HL-60 (cell line): ENCODE results near the gene HES4.

Experiments
- DNase-seq, 2 experiments: peaks; one replicate each; pipeline ENCODE4 v3.0.0-alpha.2; 2010 to 2020; ENCODE audit warnings: low read depth in 1 of 2, low spot score in 1 of 2
- H3K27ac ChIP-seq: fragments of 250-450 bp; sonication (Bioruptor Pico); replicated peaks from 2 replicates; pipeline ENCODE4 v1.5.1; 2020; ENCODE audit warnings: mild to moderate bottlenecking, moderate library complexity
- H3K27me3 ChIP-seq: fragments of 250-450 bp; sonication (Bioruptor Pico); 2 replicates; pipeline ENCODE4 v1.5.1; 2021; ENCODE audit warnings: mild to moderate bottlenecking, moderate library complexity; ENCODE audit not compliant: insufficient read depth, poor library complexity, severe bottlenecking
- H3K4me3 ChIP-seq: replicated peaks from 2 replicates; pipeline ENCODE4 v1.5.1; 2011; ENCODE audit warnings: mild to moderate bottlenecking, control low read depth, low read length; ENCODE audit not compliant: insufficient read depth
- GABPA ChIP-seq: IDR thresholded peaks from 2 replicates; pipeline ENCODE4 v1.6.1; 2012; ENCODE audit warnings: low read depth
- POLR2AphosphoS5 ChIP-seq: IDR thresholded peaks from 2 replicates; pipeline ENCODE4 v1.6.1; 2012; ENCODE audit warnings: low read depth
- SPI1 ChIP-seq: IDR thresholded peaks from 2 replicates; pipeline ENCODE4 v1.6.1; 2012; ENCODE audit warnings: low read depth, mild to moderate bottlenecking, borderline replicate concordance
- TF ChIP-seq, protein P1 (sequence below): IDR thresholded peaks from one replicate; pipeline ENCODE4 v1.5.1; 2011; ENCODE audit warnings: low read length, control low read depth, inconsistent platforms; ENCODE audit not compliant: insufficient read depth
- TF ChIP-seq, protein P2 (sequence below): IDR thresholded peaks from 2 replicates; pipeline ENCODE4 v1.6.1; 2012; ENCODE audit warnings: low read depth; ENCODE audit not compliant: insufficient replicate concordance

HES4 gene

DNA sequence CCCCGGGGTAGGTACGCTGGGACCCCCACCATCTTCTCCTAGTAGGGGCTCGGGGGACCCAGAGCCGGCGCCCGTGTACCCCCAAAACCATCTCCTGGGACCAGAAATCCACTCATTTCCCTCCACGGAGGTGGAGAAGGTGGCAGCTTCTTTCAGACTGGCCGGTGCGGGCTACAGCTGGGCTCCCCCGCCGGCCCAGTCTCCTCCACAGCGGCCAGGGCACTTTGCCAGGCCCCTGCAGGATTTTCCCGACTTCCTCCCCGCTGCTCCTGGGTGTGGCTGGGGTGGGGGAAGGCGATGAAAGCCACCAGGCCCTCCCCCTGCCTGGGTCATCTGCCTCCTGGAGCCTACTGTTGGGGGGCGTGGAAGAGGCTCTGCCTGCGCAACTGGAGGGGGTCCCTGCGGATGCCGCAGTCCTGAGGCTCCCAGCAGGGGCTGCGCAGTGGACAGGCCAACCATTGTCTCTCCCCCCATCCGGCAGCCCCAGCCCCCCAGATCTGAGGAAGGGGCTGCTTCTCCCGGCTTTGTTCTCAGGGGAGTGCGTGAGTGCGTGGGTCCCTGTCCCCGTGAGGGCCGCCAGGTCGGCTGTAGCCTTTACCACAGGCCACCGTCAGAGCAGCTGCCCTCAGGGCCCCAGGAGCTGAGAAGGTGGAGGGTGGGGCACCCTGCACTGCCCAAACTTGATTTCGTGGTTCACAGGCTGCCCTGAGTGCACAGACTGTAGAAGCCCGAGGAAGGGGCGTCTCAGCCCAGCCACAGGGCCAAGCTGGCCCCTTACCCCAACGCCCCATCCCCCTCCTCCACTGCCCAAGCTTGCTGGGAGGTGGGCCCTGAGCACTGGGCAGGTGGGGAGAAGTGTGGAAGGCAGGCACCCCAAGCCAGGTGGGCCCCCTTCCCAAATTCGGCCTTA is 21.4 kb upstream of the HES4 start:
- DNase-seq, result no peak
- TF ChIP-seq, protein P1, sequence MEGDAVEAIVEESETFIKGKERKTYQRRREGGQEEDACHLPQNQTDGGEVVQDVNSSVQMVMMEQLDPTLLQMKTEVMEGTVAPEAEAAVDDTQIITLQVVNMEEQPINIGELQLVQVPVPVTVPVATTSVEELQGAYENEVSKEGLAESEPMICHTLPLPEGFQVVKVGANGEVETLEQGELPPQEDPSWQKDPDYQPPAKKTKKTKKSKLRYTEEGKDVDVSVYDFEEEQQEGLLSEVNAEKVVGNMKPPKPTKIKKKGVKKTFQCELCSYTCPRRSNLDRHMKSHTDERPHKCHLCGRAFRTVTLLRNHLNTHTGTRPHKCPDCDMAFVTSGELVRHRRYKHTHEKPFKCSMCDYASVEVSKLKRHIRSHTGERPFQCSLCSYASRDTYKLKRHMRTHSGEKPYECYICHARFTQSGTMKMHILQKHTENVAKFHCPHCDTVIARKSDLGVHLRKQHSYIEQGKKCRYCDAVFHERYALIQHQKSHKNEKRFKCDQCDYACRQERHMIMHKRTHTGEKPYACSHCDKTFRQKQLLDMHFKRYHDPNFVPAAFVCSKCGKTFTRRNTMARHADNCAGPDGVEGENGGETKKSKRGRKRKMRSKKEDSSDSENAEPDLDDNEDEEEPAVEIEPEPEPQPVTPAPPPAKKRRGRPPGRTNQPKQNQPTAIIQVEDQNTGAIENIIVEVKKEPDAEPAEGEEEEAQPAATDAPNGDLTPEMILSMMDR, result no peak
- TF ChIP-seq SPI1 (peak; percentile 11; the same call in 1 of the 2 replicates), GABPA (no peak)
- H3K27me3 ChIP-seq, result peaks cover 21% of the 10 kb centered on the region
- no peak overlapping the region for H3K27ac ChIP-seq
- H3K4me3 ChIP-seq, result no peak overlapping the region

DNA sequence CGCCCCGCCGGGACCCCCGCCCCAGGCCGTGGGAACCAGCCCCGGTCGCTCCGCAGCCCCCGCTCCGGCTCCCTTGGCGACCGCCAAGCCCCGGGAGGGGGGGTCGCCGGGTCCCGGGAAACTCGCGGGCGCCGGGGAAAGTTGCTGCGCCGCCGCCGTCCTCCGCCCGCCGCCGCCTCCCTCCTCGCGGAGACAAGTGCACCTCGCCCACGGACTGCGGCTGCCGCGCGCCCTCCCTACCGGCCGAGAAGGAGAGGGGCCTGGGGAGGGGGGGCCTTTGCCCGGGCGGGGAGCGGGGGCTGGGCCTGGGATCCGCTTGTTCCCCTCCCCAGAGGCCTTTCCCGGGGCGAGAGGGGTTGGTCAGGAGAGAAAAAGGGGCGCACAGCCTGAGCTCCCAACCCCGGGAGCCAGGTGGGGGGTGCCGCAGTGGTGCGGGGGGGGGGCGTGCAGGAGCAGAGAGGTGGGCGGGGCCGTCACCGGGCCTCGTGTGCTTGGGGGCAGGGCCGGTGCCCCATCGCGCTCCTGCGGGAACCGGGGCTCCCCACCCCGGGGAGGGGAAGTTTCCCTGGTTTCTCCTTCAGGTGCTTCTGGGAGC is 20.6 kb upstream of the HES4 start:
- peak overlapping the region; percentile 47 for H3K4me3 ChIP-seq
- TF ChIP-seq POLR2AphosphoS5 (no peak), SPI1 (no peak), GABPA (no peak)
- TF ChIP-seq, protein P1, result no peak
- TF ChIP-seq, protein P2, sequence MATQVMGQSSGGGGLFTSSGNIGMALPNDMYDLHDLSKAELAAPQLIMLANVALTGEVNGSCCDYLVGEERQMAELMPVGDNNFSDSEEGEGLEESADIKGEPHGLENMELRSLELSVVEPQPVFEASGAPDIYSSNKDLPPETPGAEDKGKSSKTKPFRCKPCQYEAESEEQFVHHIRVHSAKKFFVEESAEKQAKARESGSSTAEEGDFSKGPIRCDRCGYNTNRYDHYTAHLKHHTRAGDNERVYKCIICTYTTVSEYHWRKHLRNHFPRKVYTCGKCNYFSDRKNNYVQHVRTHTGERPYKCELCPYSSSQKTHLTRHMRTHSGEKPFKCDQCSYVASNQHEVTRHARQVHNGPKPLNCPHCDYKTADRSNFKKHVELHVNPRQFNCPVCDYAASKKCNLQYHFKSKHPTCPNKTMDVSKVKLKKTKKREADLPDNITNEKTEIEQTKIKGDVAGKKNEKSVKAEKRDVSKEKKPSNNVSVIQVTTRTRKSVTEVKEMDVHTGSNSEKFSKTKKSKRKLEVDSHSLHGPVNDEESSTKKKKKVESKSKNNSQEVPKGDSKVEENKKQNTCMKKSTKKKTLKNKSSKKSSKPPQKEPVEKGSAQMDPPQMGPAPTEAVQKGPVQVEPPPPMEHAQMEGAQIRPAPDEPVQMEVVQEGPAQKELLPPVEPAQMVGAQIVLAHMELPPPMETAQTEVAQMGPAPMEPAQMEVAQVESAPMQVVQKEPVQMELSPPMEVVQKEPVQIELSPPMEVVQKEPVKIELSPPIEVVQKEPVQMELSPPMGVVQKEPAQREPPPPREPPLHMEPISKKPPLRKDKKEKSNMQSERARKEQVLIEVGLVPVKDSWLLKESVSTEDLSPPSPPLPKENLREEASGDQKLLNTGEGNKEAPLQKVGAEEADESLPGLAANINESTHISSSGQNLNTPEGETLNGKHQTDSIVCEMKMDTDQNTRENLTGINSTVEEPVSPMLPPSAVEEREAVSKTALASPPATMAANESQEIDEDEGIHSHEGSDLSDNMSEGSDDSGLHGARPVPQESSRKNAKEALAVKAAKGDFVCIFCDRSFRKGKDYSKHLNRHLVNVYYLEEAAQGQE, result no peak
- H3K27me3 ChIP-seq, result peaks cover 21% of the 10 kb centered on the region
- no peak overlapping the region for H3K27ac ChIP-seq
- no peak for DNase-seq

DNA sequence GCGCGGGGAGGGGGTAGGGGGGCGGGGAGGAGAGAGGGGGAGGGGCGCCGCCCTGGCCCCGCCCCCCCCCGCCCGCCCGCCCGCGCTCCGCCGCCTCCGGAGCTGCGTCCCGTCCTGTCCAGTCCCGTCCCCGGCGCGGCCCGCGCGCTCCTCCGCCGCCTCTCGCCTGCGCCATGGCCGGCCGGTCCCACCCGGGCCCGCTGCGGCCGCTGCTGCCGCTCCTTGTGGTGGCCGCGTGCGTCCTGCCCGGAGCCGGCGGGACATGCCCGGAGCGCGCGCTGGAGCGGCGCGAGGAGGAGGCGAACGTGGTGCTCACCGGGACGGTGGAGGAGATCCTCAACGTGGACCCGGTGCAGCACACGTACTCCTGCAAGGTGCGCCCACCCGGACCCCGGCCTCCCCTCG is 20.1 kb upstream of the HES4 start, which contains the start of gene AGRN:
Gene AGRN (plus strand): TSS at position 121 of the 405 bp plus-strand sequence. CDS start 53 bp downstream, at position 174.
- H3K27me3 ChIP-seq, result peaks cover 21% of the 10 kb centered on the region
- TF ChIP-seq, protein P1, result no peak
- TF ChIP-seq POLR2AphosphoS5 (no peak), GABPA (no peak), SPI1 (no peak)
- TF ChIP-seq, protein P2, result no peak
- H3K4me3 ChIP-seq, result peak within 1 kb of the TSS; percentile 47
- no peak within 1 kb of the TSS for H3K27ac ChIP-seq
- DNase-seq, result no peak
